ENCODE measurements around the gene TUBB1.
"Not testable (repeated sequence)": the region's sequence is repeated elsewhere in the genome, so short reads cannot be mapped to it uniquely, and the experiment has no call there.

Gene TUBB1

GRCh38 chr20:59019217-59019616 lies at the start of gene TUBB1:
TUBB1 (plus strand) TSS chr20:59019429; CDS start chr20:59019523, 94 bp downstream.
- no peak for DNase-seq

- no peak for DNase-seq
These were observed 49.8 kb upstream of the TUBB1 start for GRCh38 chr20:58969439-58969838.

- DNase-seq, result no peak
These were observed 49.1 kb upstream of the TUBB1 start for GRCh38 chr20:58970146-58970545.

- DNase-seq, result no peak
These were observed 47.8 kb upstream of the TUBB1 start for GRCh38 chr20:58971429-58971828.

GRCh38 chr20:58973179-58973578 lies 46.0 kb upstream of the TUBB1 start:
- no peak for DNase-seq

GRCh38 chr20:58973866-58974265 lies 45.4 kb upstream of the TUBB1 start:
- no peak for DNase-seq

GRCh38 chr20:58975353-58975752 lies 43.9 kb upstream of the TUBB1 start:
- no peak for DNase-seq

GRCh38 chr20:58976061-58976730 lies 43.0 kb upstream of the TUBB1 start:
- no peak for DNase-seq

GRCh38 chr20:58978351-58979190 lies 40.7 kb upstream of the TUBB1 start:
- no peak for DNase-seq

GRCh38 chr20:58980711-58981627 lies 38.3 kb upstream of the TUBB1 start, which contains the start of gene NELFCD:
NELFCD (plus strand) TSS chr20:58981256; CDS start chr20:58981310, 54 bp downstream.
- peak; percentile 89 for DNase-seq

GRCh38 chr20:58981628-58982364 lies 37.4 kb upstream of the TUBB1 start:
- DNase-seq, result no peak

GRCh38 chr20:58982406-58983114 lies 36.7 kb upstream of the TUBB1 start:
- no peak for DNase-seq

- DNase-seq, result not testable (repeated sequence)
These were observed 36.1 kb upstream of the TUBB1 start for GRCh38 chr20:58983115-58983468.

- DNase-seq, result no peak
These were observed 34.5 kb upstream of the TUBB1 start for GRCh38 chr20:58984691-58985090.

GRCh38 chr20:58985656-58986055 lies 33.6 kb upstream of the TUBB1 start:
- no peak for DNase-seq

GRCh38 chr20:58986286-58986967 lies 32.8 kb upstream of the TUBB1 start:
- DNase-seq, result no peak

GRCh38 chr20:58986968-58987517 lies 32.2 kb upstream of the TUBB1 start:
- no peak for DNase-seq

- DNase-seq, result no peak
These were observed 31.3 kb upstream of the TUBB1 start for GRCh38 chr20:58987790-58988564.

GRCh38 chr20:58988565-58988882 lies 30.7 kb upstream of the TUBB1 start:
- DNase-seq, result no peak

GRCh38 chr20:58989196-58989595 lies 30.0 kb upstream of the TUBB1 start:
- no peak for DNase-seq

All from activated naive CD4-positive, alpha-beta T cell treated with Interleukin-2 at 50 U/mL for 16 hours (primary cell).